T-helper 2 cell treated with Interferon-gamma antibody and Interleukin-4, amounts not matched to agents 5 μg/mL and 100 μg/mL, for 36 hours (primary cell): ENCODE measurements around the gene TMEM9.

Source experiments
- DNase-seq: peaks from one replicate; pipeline ENCODE4 v3.0.0; 2021; ENCODE audit warnings: low spot score
- H3K27ac Mint-ChIP-seq: one replicate; pipeline ENCODE4 v1.8.0; 2021; ENCODE audit warnings: mild to moderate bottlenecking, mixed read lengths
- H3K27me3 Mint-ChIP-seq: one replicate; pipeline ENCODE4 v1.8.0; 2021; ENCODE audit warnings: low read depth, mixed read lengths
- H3K36me3 Mint-ChIP-seq: one replicate; pipeline ENCODE4 v1.8.0; 2021; ENCODE audit warnings: low read depth, mixed read lengths
- H3K4me1 Mint-ChIP-seq: one replicate; pipeline ENCODE4 v1.8.0; 2021; ENCODE audit warnings: low read depth, mixed read lengths
- H3K4me3 Mint-ChIP-seq: one replicate; pipeline ENCODE4 v1.8.0; 2022; ENCODE audit warnings: mild to moderate bottlenecking, moderate library complexity, mixed read lengths
- H3K9me3 Mint-ChIP-seq: one replicate; pipeline ENCODE4 v1.8.0; 2021; ENCODE audit warnings: mixed read lengths

TMEM9 gene

DNA sequence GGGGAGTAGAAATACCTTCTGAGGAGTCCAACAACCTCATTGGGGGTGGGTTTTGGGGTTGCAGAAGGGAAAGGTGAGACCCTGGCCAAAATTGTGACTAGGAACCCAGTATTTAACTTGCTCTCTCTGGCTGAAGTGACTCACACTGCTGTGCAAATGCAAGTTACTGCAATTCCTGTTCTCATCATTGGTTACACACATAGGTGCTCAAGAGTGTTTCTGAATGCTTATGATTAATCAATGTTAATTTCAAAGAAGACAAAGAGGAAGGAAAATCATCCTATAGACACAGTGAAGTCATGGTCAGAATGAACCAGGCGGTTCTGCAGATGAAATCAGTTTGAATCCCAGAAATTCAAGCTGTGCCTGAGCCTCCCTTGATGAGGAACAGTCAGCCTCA lies 30.4 kb downstream of the TMEM9 start:
- Mint-ChIP-seq H3K9me3 (no peaks in the 10 kb centered on the region), H3K4me1 (no peaks in the 10 kb centered on the region), H3K27me3 (peaks cover 5% of the 10 kb centered on the region), H3K36me3 (no peaks in the 10 kb centered on the region), H3K27ac (no peak overlapping the region), H3K4me3 (no peak overlapping the region)
- DNase-seq: no peak

DNA sequence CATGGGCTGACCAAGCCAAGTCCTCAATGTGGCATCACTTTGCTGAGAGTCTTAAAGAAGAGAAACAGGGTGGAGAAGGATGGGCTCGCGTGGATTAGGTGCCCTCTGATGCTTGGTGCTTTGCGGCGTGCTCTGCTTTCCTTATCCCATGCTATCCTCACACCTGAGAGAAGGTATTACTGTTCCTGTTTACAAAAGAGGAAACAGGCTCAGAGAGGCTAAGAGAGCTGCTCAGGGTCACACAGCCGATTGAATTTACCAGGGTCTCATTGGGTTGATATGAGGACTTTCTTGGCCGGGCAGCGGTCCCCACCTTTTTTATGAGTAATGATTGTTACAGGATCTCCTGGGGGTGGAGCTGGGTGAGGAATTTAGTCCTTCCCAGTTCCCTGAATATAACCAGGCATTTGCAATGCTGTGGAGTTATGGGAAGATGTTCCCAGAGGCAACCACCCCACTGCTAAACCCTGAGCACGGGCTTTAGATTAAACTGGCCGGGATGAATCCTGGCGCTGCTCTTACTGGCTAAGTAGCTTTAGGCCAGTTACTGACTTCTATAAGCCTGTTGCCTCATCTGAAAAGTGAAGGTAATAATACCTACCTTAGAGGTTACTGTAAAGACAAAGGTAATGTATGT lies 31.8 kb downstream of the TMEM9 start:
- DNase-seq: no peak
- Mint-ChIP-seq H3K27ac (no peak overlapping the region), H3K36me3 (no peaks in the 10 kb centered on the region), H3K4me3 (no peak overlapping the region), H3K4me1 (no peaks in the 10 kb centered on the region), H3K9me3 (no peaks in the 10 kb centered on the region), H3K27me3 (peaks cover 9% of the 10 kb centered on the region)

DNA sequence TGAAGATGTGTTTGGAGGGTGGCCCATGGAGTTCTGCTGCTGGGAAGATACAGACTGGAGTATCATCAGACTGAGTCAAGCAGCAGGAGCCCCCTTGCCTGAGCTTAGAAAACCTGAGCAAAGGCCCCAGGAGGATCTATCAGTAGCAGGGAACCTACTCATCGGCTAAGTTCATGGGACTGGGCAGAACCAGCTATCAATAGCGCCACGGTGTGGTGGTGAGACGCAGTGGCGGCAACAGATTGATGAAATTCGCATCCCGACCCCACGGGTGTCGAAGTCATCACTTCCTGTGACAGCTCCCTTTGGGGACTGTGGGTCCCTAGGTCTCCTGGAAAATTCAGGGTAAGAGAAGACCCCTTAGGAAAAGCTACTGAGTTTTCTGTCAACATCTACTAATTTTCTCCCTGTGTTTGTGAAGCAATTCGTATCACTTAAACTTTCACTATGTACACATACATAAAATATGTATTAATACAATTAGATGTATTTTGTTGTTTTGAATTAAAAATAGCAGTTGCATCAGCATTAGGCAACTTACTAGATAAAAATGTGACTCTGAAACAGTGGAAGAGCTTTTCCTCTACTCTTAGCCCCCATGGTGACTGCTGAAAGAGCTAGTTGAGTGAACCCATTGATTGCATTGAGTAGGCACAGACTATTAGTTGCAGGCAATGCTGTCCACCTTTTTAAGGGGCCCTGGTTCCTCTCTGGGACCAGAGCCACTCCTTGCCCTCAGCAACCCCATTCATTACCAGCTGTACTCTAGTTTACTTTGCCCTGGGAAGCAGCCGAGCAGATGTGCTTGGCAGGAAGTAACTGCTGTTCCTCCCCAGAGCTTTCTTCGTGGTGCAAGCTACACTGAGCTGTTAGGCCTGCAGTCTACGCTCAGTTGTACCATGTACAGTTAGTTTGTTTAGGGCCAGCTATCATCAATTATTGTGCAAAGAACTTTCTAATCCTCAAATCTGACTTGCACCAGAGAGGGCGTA lies 34.8 kb downstream of the TMEM9 start:
- Mint-ChIP-seq H3K4me3 (no peak overlapping the region), H3K27me3 (peaks cover 27% of the 10 kb centered on the region), H3K9me3 (no peaks in the 10 kb centered on the region), H3K27ac (no peak overlapping the region), H3K36me3 (no peaks in the 10 kb centered on the region), H3K4me1 (peaks cover under 1% of the 10 kb centered on the region)
- DNase-seq: peak; percentile 30

GRCh38 chr1:201116091-201116490 lies 38.2 kb downstream of the TMEM9 start:
- Mint-ChIP-seq H3K27me3 (peaks cover 39% of the 10 kb centered on the region), H3K9me3 (no peaks in the 10 kb centered on the region), H3K27ac (no peak overlapping the region), H3K4me3 (no peak overlapping the region), H3K4me1 (peaks cover 2% of the 10 kb centered on the region), H3K36me3 (no peaks in the 10 kb centered on the region)
- no peak for DNase-seq

GRCh38 chr1:201115390-201115937 lies 38.8 kb downstream of the TMEM9 start:
- Mint-ChIP-seq H3K27me3 (peaks cover 39% of the 10 kb centered on the region), H3K4me3 (no peak overlapping the region), H3K27ac (no peak overlapping the region), H3K36me3 (no peaks in the 10 kb centered on the region), H3K4me1 (peaks cover 2% of the 10 kb centered on the region), H3K9me3 (no peaks in the 10 kb centered on the region)
- no peak for DNase-seq

GRCh38 chr1:201114245-201115131 lies 39.8 kb downstream of the TMEM9 start:
- no peaks in the 10 kb centered on the region for H3K9me3 Mint-ChIP-seq
- H3K27ac Mint-ChIP-seq: no peak overlapping the region
- H3K4me1 Mint-ChIP-seq: peaks cover 2% of the 10 kb centered on the region
- H3K27me3 Mint-ChIP-seq: peaks cover 39% of the 10 kb centered on the region
- no peaks in the 10 kb centered on the region for H3K36me3 Mint-ChIP-seq
- peak; percentile 63 for DNase-seq
- H3K4me3 Mint-ChIP-seq: peak overlapping the region; percentile 82

GRCh38 chr1:201113451-201114244 lies 40.6 kb downstream of the TMEM9 start:
- Mint-ChIP-seq H3K4me1 (peaks cover 2% of the 10 kb centered on the region), H3K9me3 (no peaks in the 10 kb centered on the region), H3K27ac (no peak overlapping the region), H3K4me3 (peak overlapping the region; percentile 82), H3K36me3 (no peaks in the 10 kb centered on the region), H3K27me3 (peaks cover 39% of the 10 kb centered on the region)
- no peak for DNase-seq

DNA sequence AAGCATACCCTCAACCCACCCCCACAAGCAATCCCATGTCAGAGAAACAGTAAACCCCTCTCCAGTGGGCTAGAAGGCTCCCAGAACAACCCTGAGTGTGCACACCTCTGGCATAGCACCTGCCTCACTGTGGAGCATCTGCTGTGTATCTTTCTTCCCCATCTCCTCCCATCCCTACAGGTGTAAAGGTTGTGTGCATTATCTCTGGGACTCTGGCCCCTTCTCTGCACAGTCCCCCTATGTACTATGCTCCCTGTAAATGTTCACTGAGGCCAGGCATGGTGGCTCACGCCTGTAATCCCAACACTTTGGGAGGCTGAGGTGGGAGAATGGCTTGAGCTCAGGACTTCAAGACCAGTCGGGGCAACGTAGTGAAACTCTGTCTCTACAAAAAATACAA lies 41.3 kb downstream of the TMEM9 start:
- H3K9me3 Mint-ChIP-seq: no peaks in the 10 kb centered on the region
- H3K4me3 Mint-ChIP-seq: no peak overlapping the region
- no peaks in the 10 kb centered on the region for H3K36me3 Mint-ChIP-seq
- peaks cover 39% of the 10 kb centered on the region for H3K27me3 Mint-ChIP-seq
- H3K4me1 Mint-ChIP-seq: peaks cover 2% of the 10 kb centered on the region
- H3K27ac Mint-ChIP-seq: no peak overlapping the region
- DNase-seq: no peak

GRCh38 chr1:201112173-201112731 lies 42.0 kb downstream of the TMEM9 start, which contains the start of gene CACNA1S:
Gene CACNA1S, minus strand, starts transcription at chr1:201112426. Its CDS starts 87 bp downstream, at chr1:201112339.
- Mint-ChIP-seq H3K27me3 (peaks cover 35% of the 10 kb centered on the region), H3K27ac (no peak within 1 kb of the TSS), H3K36me3 (no peaks in the 10 kb centered on the region), H3K9me3 (no peaks in the 10 kb centered on the region), H3K4me3 (peak within 1 kb of the TSS; percentile 32), H3K4me1 (peaks cover 2% of the 10 kb centered on the region)
- no peak for DNase-seq

DNA sequence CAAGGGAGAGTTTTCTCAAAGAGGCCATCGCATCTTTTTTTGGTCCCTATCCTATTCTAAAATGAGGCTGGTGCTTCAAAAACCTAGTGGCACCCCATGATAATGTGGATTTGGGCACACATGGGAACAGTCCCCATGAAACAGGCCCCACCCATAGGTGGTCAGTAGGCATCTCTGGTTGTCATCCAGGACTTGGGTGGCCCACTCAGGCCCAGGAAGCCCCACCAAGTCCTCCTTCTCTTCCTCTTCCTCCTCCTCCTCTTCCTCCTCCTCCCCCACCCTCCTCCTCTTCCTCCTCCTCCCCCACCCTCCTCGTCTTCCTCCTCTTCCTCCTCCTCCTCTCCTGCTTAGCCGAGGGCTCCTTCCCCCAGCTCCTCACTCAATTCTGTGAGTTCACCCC lies 42.6 kb downstream of the TMEM9 start:
- Mint-ChIP-seq H3K27ac (no peak overlapping the region), H3K4me3 (no peak overlapping the region), H3K36me3 (no peaks in the 10 kb centered on the region), H3K9me3 (no peaks in the 10 kb centered on the region), H3K27me3 (peaks cover 31% of the 10 kb centered on the region), H3K4me1 (peaks cover 2% of the 10 kb centered on the region)
- DNase-seq: no peak

DNA sequence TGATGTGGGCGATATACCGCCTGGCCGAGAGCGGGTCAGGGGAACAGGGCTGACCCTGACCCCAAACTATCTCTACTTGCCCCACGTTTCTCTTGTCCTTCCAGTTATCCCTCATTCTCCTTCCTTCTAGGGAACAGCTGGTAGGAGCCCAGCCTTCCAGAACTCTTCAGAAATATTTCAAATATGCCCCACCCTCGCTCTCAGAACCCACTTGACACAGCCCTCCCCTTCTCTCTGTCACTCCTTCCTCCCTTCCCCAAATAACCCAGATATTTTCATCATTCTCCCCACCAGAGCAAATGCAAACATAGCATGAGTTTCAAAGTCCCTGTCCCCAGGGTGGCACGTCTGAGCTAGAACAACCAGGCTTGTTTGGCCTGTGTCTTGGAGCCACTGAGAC lies 43.1 kb downstream of the TMEM9 start:
- peaks cover 2% of the 10 kb centered on the region for H3K4me1 Mint-ChIP-seq
- no peak for DNase-seq
- H3K27me3 Mint-ChIP-seq: peaks cover 29% of the 10 kb centered on the region
- H3K36me3 Mint-ChIP-seq: no peaks in the 10 kb centered on the region
- no peak overlapping the region for H3K27ac Mint-ChIP-seq
- no peaks in the 10 kb centered on the region for H3K9me3 Mint-ChIP-seq
- H3K4me3 Mint-ChIP-seq: no peak overlapping the region

GRCh38 chr1:201110616-201111015 lies 43.7 kb downstream of the TMEM9 start:
- no peak for DNase-seq
- Mint-ChIP-seq H3K4me3 (no peak overlapping the region), H3K4me1 (peaks cover 2% of the 10 kb centered on the region), H3K36me3 (no peaks in the 10 kb centered on the region), H3K27ac (no peak overlapping the region), H3K9me3 (no peaks in the 10 kb centered on the region), H3K27me3 (peaks cover 24% of the 10 kb centered on the region)
